Cardiac ventricle fibroblast (primary cell): ENCODE measurements around the gene TPPP. TPM values are rescaled to one million over a fixed set of nuclear protein-coding genes. Genes with fewer than 3 reads are reported as not detected.

Experiments used
- total RNA-seq: library from RNA; depleted of rRNA; stranded (reverse); fragments of >200 nt; gene quantifications from 2 replicates; pipeline ENCODE4 v1.2.3, GENCODE V29; 2015

The TPPP gene
- total RNA-seq = 0.06 TPM in 1 of 2 replicates, not detected in the other

DNA sequence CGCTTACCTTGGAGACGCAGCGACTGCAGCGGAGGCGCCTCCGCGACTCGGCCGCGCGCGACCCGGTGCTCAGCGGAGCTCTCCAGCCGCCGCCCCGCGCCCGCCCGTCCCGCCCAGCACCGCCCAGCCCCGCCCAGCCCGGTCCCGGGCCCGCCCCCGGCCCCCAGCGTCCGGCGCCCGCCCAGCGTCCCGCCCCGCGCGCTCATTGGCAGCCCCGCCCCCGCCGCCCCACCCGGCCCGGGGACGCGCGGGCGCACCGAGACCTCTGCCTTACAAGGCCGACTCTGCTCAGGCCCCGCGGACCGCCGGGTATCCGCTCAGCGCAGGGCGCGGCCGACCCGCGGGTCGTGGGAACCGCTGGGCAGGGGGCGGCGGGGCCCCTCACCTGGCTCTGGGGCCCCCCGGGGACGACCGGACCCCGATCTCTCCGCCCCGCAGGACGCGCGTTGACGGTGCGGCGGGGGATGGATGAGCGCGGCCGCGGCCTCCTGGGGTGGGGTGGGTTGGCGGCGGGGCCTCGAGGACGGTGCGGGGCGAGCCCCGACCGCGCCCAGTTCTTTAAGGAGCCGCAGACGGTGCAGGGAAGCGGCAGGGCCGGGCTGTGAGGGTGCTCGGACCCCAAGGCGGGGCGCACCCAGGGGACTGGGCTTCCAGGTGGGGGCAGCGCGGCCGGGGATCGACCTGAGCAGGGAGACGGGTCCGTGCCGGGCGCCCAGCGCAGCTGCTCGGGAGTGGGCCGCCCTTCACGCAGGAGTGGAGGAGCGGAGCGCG, at the start of gene TPPP:
TPPP (minus strand) TSS at position 82 of the 771 bp plus-strand sequence. CDS start 15,292 bp downstream, outside the sequence.

DNA sequence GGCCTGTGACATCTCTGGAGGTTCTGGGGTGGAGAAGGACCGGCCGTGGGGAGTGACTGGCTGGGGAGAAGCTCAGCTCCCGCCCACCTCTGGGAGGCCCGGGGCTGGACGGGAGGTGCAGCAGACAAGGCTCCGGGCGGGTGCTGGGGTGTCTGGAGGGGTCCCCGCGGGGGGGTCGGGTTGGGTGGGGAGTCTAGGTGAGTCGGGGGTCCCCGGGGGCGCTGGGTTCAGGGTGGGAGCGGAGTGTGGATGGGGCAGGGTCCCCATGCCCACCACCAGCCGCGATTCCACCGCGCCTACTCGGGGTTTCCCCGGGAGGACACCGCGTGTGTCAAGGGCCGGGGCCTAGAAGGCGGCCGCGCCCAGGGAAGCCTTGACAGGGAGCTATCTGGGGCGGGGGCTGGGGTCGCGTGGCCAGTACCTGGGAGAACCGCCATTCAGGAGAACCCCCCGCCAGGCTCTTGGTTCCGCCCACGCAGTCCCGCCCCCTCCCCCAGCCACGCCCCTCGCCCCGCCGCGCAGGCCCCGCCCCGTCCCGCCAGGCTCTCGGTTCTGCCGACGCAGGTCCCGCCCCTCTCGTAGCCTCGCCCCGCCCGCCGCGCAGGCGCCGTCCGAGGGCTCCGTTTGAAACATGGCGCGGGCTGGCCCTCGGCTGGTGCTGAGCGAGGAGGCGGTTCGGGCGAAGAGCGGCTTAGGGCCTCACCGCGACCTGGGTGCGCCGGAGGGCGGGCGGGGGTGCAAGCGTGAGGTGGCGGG, 81.2 kb downstream of the TPPP start, which contains the start of gene CEP72:
CEP72 (plus strand) TSS at position 610 of the 756 bp plus-strand sequence; CDS start at position 632, 22 bp downstream.

Other genes with a start within 250 kb of the TPPP start
- gene SLC9A3, start 168.9 kb downstream of the TPPP start, total RNA-seq = 3.0 and 3.1 TPM in 2 replicates
- 0.94 and 1.1 TPM in 2 replicates for gene CEP72, start 81.0 kb downstream of the TPPP start, total RNA-seq
- gene ZDHHC11B, start 91.4 kb upstream of the TPPP start, total RNA-seq = 0.31 TPM in 1 of 2 replicates, not detected in the other
- 0.20 and 0.75 TPM in 2 replicates for gene ZDHHC11, start 157.6 kb upstream of the TPPP start, total RNA-seq
- gene BRD9, start 199.4 kb upstream of the TPPP start, total RNA-seq = 20.3 and 21.4 TPM in 2 replicates
- 1.5 and 4.4 TPM in 2 replicates for gene TRIP13, start 199.5 kb upstream of the TPPP start, total RNA-seq